A375 (cell line): ENCODE results near the gene PDE5A. TPM values are rescaled to one million over a fixed set of nuclear protein-coding genes. Genes with fewer than 3 reads are reported as not detected.

ENCODE experiments used
- small RNA-seq: library from RNA; depleted of rRNA; stranded (forward); fragments of <200 nt; gene quantifications from one replicate; pipeline ENCODE3, GENCODE V24; 2014
- total RNA-seq: library from RNA; depleted of rRNA; stranded (reverse); fragments of >200 nt; shearing (Covaris generic); gene quantifications from 2 replicates; pipeline ENCODE4 v1.2.3, GENCODE V29; 2014; rRNA removed

The PDE5A gene
- 0.93 and 0.98 TPM in 2 replicates for total RNA-seq

GRCh38 chr4:119628281-119629141 lies at the start of gene PDE5A:
TSS of gene PDE5A (minus strand) at chr4:119628804. CDS start at chr4:119628671, 133 bp downstream.

Small RNA genes within 50 kb of the gene (small RNA-seq; reads per million reads assigned to genes)
- gene RF00614: not detected
